OCI-LY1 (cell line): Measurements from ENCODE around the gene POF1B.

Experiments
- CTCF ChIP-seq: fragments of 200-600 bp; sonication (generic), shearing (Covaris generic); IDR thresholded peaks from 2 replicates; pipeline ENCODE4 v1.5.1; 2017; ENCODE audit warnings: mild to moderate bottlenecking, antibody characterized with exemption, low read length, moderate library complexity, mixed read lengths
- EZH2 ChIP-seq: fragments of 200-600 bp; sonication (generic), shearing (Covaris generic); IDR thresholded peaks from 2 replicates; pipeline ENCODE4 v1.8.0; 2017; ENCODE audit warnings: borderline replicate concordance, mixed run types, mild to moderate bottlenecking, antibody characterized with exemption, low read length, moderate library complexity, mixed read lengths

- TF ChIP-seq EZH2 (no peak), CTCF (no peak)
Measured at GRCh38 chrX:85303544-85303943, 75.9 kb downstream of the POF1B start.
